Measurements from ENCODE around the gene TEPSIN. TPM values are rescaled to one million over a fixed set of nuclear protein-coding genes. Genes with fewer than 3 reads are reported as not detected.

The TEPSIN gene
- total RNA-seq, 4 donors from 2014 or later: 61.2 to 336 (median 121) TPM

DNA sequence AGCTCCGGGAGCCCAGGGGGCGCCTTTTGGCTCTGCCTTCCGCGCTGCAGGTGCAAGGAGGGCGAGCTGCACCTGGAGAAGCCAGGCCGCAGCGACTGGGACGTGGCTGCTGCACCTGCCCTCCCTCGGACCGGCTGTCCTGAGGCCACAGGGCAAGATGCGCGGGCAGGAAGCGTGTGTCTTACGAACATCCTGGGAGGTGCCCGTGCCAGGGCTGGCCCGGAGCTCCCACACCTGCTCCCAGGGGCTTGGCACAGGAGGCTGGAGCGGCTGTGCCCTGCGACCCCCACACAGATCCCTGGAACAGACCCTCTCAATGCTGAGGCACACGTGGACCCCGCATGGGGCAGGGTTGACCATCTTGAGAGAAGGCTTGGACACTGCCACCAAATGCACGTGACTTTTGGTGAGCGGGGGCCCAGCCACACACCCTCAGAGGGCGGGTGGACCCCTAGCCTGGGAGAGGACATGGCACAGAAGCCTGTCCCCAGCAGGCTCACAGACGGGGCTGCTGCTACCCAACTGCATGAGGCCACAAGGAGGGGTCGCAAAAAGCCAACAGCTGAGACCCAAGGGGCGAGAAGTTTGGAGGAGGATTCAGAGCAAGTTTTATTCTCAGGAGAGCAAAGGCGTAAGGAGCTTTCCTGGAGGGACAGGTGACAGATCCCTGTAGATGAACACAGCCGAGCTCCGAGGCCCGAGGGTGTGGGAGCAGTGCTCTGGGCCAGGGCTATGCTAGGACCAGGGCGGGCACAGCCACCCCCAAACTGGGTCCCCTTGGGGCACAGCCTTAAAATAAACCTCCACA, 11.6 kb upstream of the TEPSIN start:
- in situ Hi-C loops (cut with MboI; ENCODE audit: low pct_ligation_motif_present in 1 of 4, low pct_unique_long_range_greater_than_20kb in 1 of 4, low sequenced_read_pairs in 3 of 4): loop anchor here (10.0 to 25.0 kb wide), 3 partner anchors 224 to 362 kb away; no protein-coding TSS in a partner anchor
- Histone ChIP-seq H3K27me3 (no peaks in the 10 kb centered on the region), H3K4me1 (peaks cover 11 to 46% (median 39%) of the 10 kb centered on the region in 4 donors), H3K36me3 (no peaks in the 10 kb centered on the region), H3K27ac (peak overlapping the region in 3 of 4 donors; percentile 33 to 81 (median 48)), H3K9me3 (no peaks in the 10 kb centered on the region), H3K4me3 (no peak overlapping the region)
- WGBS, 2 donors (ENCODE audit: low coverage in 1 of 2): 61 to 74% methylated on average over 6 to 30 of the region's 31 CpGs
- no peak for DNase-seq
- TF ChIP-seq CTCF (IDR thresholded peaks at IDR 0.05) (no peak), EP300 (IDR thresholded peaks at IDR 0.05; ENCODE audit: low read depth) (no peak), POLR2A (IDR thresholded peaks at IDR 0.05) (no peak), POLR2AphosphoS5 (IDR thresholded peaks at IDR 0.05) (peak in 1 of 3 donors; percentile 12)
- intact Hi-C loops (cut with DNase I; ENCODE audit: low total_unique reads): loop anchor here (5.0 to 10.0 kb wide), 3 partner anchors 232 to 352 kb away; no protein-coding TSS in a partner anchor

DNA sequence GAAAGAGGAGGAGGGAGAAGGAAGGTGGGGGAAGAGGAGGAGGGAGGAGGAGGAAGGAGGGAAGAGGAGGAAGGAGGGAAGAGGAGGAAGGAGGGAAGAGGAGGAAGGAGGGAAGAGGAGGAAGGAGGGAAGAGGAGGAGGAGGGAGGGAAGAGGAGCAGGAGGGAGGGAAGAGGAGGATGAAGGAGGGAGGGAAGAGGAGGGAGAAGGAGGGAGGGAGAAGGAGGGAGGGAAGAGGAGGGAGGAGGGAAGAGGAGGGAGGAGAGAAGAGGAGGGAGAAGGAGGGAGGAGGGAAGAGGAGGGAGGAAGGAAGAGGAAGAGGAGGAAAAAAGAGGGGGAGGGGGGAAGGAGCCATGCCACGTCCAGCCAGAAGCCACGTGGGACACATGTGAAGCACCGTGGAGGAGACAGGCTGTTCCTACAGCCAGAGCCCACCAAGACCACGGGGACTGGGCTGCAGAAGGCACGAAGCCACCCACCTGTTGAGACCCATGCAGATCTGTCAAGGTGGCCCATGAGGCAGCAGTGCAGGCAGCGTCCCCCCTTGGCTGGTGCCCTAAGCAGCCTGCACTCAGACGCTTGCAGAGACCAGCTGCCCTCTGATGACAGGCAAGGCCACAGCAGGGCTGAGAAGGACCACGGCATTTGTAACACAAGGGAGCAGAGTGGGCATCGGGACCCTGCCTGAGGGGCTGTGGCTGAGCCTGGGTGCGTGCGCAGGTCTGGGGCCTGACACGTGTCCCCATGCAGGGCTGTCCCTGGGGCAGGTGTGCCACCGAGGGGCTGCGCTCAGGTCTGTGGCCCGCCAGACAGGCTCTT, 10.6 kb upstream of the TEPSIN start:
- intact Hi-C loops (cut with DNase I; ENCODE audit: low total_unique reads): loop anchor here (5.0 to 10.0 kb wide), 3 partner anchors 233 to 353 kb away; no protein-coding TSS in a partner anchor
- Histone ChIP-seq H3K36me3 (no peaks in the 10 kb centered on the region), H3K4me3 (no peak overlapping the region), H3K4me1 (peaks cover 0 to 35% (median 29%) of the 10 kb centered on the region in 4 donors), H3K27me3 (no peaks in the 10 kb centered on the region), H3K9me3 (no peaks in the 10 kb centered on the region), H3K27ac (no peak overlapping the region)
- WGBS, 2 donors (ENCODE audit: low coverage in 1 of 2): 91 to 97% methylated on average over 6 to 15 of the region's 15 CpGs
- in situ Hi-C loops (cut with MboI; ENCODE audit: low pct_ligation_motif_present in 1 of 4, low pct_unique_long_range_greater_than_20kb in 1 of 4, low sequenced_read_pairs in 3 of 4): loop anchor here (10.0 to 25.0 kb wide), 3 partner anchors 225 to 363 kb away; no protein-coding TSS in a partner anchor
- TF ChIP-seq POLR2AphosphoS5 (IDR thresholded peaks at IDR 0.05) (no peak), EP300 (IDR thresholded peaks at IDR 0.05; ENCODE audit: low read depth) (no peak), POLR2A (IDR thresholded peaks at IDR 0.05) (no peak), CTCF (IDR thresholded peaks at IDR 0.05) (no peak)
- DNase-seq: no peak

DNA sequence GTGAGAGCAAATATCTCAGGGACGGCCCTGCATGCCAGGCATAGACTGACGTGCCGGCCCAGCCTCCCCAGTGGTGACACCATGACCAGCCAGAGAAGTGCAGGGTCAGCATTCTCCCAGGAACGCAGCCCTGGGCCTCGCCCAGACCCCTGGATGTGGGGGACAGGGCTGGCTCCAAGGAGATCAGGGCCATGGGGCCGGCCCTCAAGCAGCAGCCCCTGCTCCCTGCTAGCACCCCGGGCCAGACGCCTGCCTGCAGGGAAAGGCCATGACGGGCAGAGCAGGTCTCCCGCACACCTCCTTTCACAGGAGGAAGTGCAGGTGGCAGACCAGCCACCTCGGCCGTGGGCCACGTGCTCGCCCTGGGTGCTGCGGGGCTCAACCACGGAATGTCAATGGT, 9.8 kb upstream of the TEPSIN start:
- in situ Hi-C loops (cut with MboI; ENCODE audit: low pct_ligation_motif_present in 1 of 4, low pct_unique_long_range_greater_than_20kb in 1 of 4, low sequenced_read_pairs in 3 of 4) (no loop called here), intact Hi-C loops (cut with DNase I; ENCODE audit: low total_unique reads) (no loop called here)
- TF ChIP-seq POLR2A (IDR thresholded peaks at IDR 0.05) (no peak), CTCF (IDR thresholded peaks at IDR 0.05) (no peak), POLR2AphosphoS5 (IDR thresholded peaks at IDR 0.05) (no peak), EP300 (IDR thresholded peaks at IDR 0.05; ENCODE audit: low read depth) (no peak)
- H3K27ac ChIP-seq: no peak overlapping the region
- WGBS, 2 donors (ENCODE audit: low coverage in 1 of 2): 83% methylated on average over 9 of the region's 16 CpGs; no CpG with 5 or more reads in 1 of the 2 donors
- H3K27me3 ChIP-seq: no peaks in the 10 kb centered on the region
- no peaks in the 10 kb centered on the region for H3K36me3 ChIP-seq
- no peak for DNase-seq
- peaks cover 0 to 33% (median 29%) of the 10 kb centered on the region in 4 donors for H3K4me1 ChIP-seq
- no peak overlapping the region for H3K4me3 ChIP-seq
- no peaks in the 10 kb centered on the region for H3K9me3 ChIP-seq

Measured in transverse colon (tissue), 4 donors.